Liver (tissue), 9 donors: ENCODE data around the gene PAPOLA. TPM values are rescaled to one million over a fixed set of nuclear protein-coding genes. Genes with fewer than 3 reads are reported as not detected.
A peak's percentile ranks its signal among the peaks of the same experiment; 100 is the strongest.
"Not testable (repeated sequence)": the region's sequence is repeated elsewhere in the genome, so short reads cannot be mapped to it uniquely, and the experiment has no call there.

ENCODE experiments used
- DNase-seq: peaks from one replicate; pipeline ENCODE4 v3.0.0-alpha.2; 2017; ENCODE audit warnings: low spot score
- H3K27ac ChIP-seq, 2 donors: one replicate each; pipeline ENCODE4 v1.7.0; 2013; ENCODE audit warnings: inconsistent platforms in 2 of 2, low read length in 2 of 2, control low read depth in 1 of 2, low read depth in 1 of 2, mild to moderate bottlenecking in 1 of 2
- H3K27me3 ChIP-seq, 4 donors: one replicate each; pipeline versions ENCODE4 v1.6.1 to v1.7.0; 2013; ENCODE audit warnings: low read length in 3 of 4, inconsistent platforms in 1 of 4, mild to moderate bottlenecking in 1 of 4, moderate library complexity in 1 of 4; ENCODE audit not compliant: control insufficient read depth in 4 of 4, insufficient read depth in 4 of 4
- H3K36me3 ChIP-seq, 4 donors: one replicate each; pipeline versions ENCODE4 v1.6.1 to v1.7.0; 2013; ENCODE audit warnings: low read length in 3 of 4, mild to moderate bottlenecking in 3 of 4, low read depth in 1 of 4, moderate library complexity in 1 of 4; ENCODE audit not compliant: control insufficient read depth in 4 of 4, insufficient read depth in 3 of 4
- H3K4me1 ChIP-seq, 4 donors: one replicate each; pipeline versions ENCODE4 v1.6.1 to v1.7.0; 2013; ENCODE audit warnings: low read length in 3 of 4, mild to moderate bottlenecking in 3 of 4, moderate library complexity in 1 of 4; ENCODE audit not compliant: control insufficient read depth in 4 of 4, insufficient read depth in 4 of 4
- H3K4me3 ChIP-seq, 3 donors: one replicate each; pipeline versions ENCODE4 v1.6.1 to v1.7.0; 2013; ENCODE audit warnings: low read length in 3 of 3, control low read depth in 1 of 3, low read depth in 1 of 3, mild to moderate bottlenecking in 1 of 3
- H3K9ac ChIP-seq, 2 donors: one replicate each; pipeline ENCODE4 v1.7.0; 2013; ENCODE audit warnings: low read length in 2 of 2, mild to moderate bottlenecking in 2 of 2, moderate library complexity in 2 of 2, control low read depth in 1 of 2, low read depth in 1 of 2
- H3K9me3 ChIP-seq, 4 donors: one replicate each; pipeline versions ENCODE4 v1.6.1 to v1.7.0; 2013; ENCODE audit warnings: low read length in 3 of 4; ENCODE audit not compliant: control insufficient read depth in 4 of 4
- EGR1 ChIP-seq, 2 donors: IDR thresholded peaks; 2 replicates each; pipeline ENCODE4 v1.6.1; 2016 to 2018; ENCODE audit warnings: antibody characterized with exemption in 2 of 2, low read depth in 2 of 2
- FOXA1 ChIP-seq: IDR thresholded peaks from 2 replicates; pipeline ENCODE4 v1.6.1; 2016; ENCODE audit warnings: antibody characterized with exemption
- FOXA2 ChIP-seq: IDR thresholded peaks from 2 replicates; pipeline ENCODE4 v1.6.1; 2016; ENCODE audit warnings: antibody characterized with exemption
- GABPA ChIP-seq, 2 donors: IDR thresholded peaks in 1 of 2; conservative IDR thresholded peaks in 1 of 2; 2 replicates each; pipeline ENCODE4 v1.6.1; 2016; ENCODE audit warnings: antibody characterized with exemption in 2 of 2, mild to moderate bottlenecking in 1 of 2, moderate library complexity in 1 of 2
- HNF4A ChIP-seq, 2 donors: conservative IDR thresholded peaks; 2 replicates each; pipeline ENCODE4 v1.6.1; 2016; ENCODE audit warnings: antibody characterized with exemption in 2 of 2, mild to moderate bottlenecking in 2 of 2
- HNF4G ChIP-seq: IDR thresholded peaks from 2 replicates; pipeline ENCODE4 v1.6.1; 2016; ENCODE audit warnings: antibody characterized with exemption
- JUND ChIP-seq, 2 donors: IDR thresholded peaks; 2 replicates each; pipeline ENCODE4 v1.6.1; 2016; ENCODE audit warnings: antibody characterized with exemption in 2 of 2
- NR2F2 ChIP-seq: IDR thresholded peaks from 2 replicates; pipeline ENCODE4 v1.6.1; 2016; ENCODE audit warnings: antibody characterized with exemption
- RAD21 ChIP-seq, 2 donors: IDR thresholded peaks; 2 replicates each; pipeline ENCODE4 v1.6.1; 2016; ENCODE audit warnings: antibody characterized with exemption in 2 of 2, mild to moderate bottlenecking in 2 of 2
- RXRA ChIP-seq, 2 donors: IDR thresholded peaks; 2 replicates each; pipeline ENCODE4 v1.6.1; 2017 to 2018; ENCODE audit warnings: antibody characterized with exemption in 2 of 2, mild to moderate bottlenecking in 1 of 2
- SP1 ChIP-seq: IDR thresholded peaks from 2 replicates; pipeline ENCODE4 v1.6.1; 2018; ENCODE audit warnings: antibody characterized with exemption, mild to moderate bottlenecking
- TAF1 ChIP-seq: conservative IDR thresholded peaks from 2 replicates; pipeline ENCODE4 v1.6.1; 2016; ENCODE audit warnings: antibody characterized with exemption, mild to moderate bottlenecking
- YY1 ChIP-seq: IDR thresholded peaks from 2 replicates; pipeline ENCODE4 v1.6.1; 2016; ENCODE audit warnings: antibody characterized with exemption, mild to moderate bottlenecking
- WGBS: extraction: QIAGEN DNeasy Blood & Tissue Kit; methylation state at CpG from one replicate; pipeline ENCODE4 v1.1.7; 2013; 5-methylcytosine and 5-hydroxymethylcytosine counted together
- polyA plus RNA-seq, 2 donors: library from polyadenylated mRNA; stranded (reverse) in 1 of 2; unstranded in 1 of 2; fragments of 200-250 nt in 1 of 2; fragments of >200 nt in 1 of 2; fragmentation: Nextera tagmentation in 1 of 2; extraction: Ambion mirVana in 1 of 2; gene quantifications; one replicate each; pipeline versions ENCODE4 v1.2.1 to v1.2.3, GENCODE V29; 2013 to 2015
- total RNA-seq, 2 donors: library from RNA; depleted of rRNA; stranded (reverse); fragments of >200 nt; gene quantifications; one replicate each; pipeline ENCODE4 v1.2.3, GENCODE V29; 2014
- TF ChIP-seq, protein P1 (sequence below): IDR thresholded peaks from 2 replicates; pipeline ENCODE4 v1.6.1; 2016; ENCODE audit warnings: antibody characterized with exemption, mild to moderate bottlenecking
- TF ChIP-seq, protein P2 (sequence below): IDR thresholded peaks from 2 replicates; pipeline ENCODE4 v1.6.1; 2016; ENCODE audit warnings: antibody characterized with exemption
- TF ChIP-seq, protein P3 (sequence below): IDR thresholded peaks from 2 replicates; pipeline ENCODE4 v1.6.1; 2016; ENCODE audit warnings: antibody characterized with exemption
- TF ChIP-seq, protein P4 (sequence below): fragments of 150-350 bp; IDR thresholded peaks from 2 replicates; pipeline ENCODE4 v1.5.1; 2017; ENCODE audit warnings: improper control_type of control experiment, low read depth, low read length; ENCODE audit not compliant: missing input control
- TF ChIP-seq, protein P5 (sequence below): IDR thresholded peaks from 2 replicates; pipeline ENCODE4 v1.6.1; 2016; ENCODE audit warnings: antibody characterized with exemption
- donor health status: healthy.
- donor health status: healthy.
- donor health status: healthy.
- donor health status: healthy.
- donor health status: healthy.

Gene PAPOLA
- total and polyA plus RNA-seq, 4 donors: 29.4 to 107 (median 71.6) TPM

DNA sequence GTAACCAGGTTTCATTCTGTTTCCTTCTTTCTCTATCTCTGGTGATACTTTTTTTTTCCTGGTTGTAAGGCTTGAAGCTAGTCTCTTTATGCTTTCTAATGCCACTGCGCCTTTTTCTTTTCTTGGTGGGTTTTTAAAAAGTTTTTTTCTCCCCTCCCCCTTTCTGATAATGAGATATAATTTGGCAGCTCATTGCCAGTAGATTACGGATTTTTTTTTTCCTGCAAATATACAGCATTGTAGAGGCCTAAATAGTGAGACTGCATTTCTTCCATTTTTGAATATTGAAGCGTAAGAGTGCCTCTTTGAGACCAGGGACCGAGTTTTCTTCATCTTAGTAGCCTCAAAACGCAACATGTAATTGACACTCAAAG is 1.1 kb downstream of the PAPOLA start:
- H3K27ac ChIP-seq: peak overlapping the region; percentile 97 to 98
- H3K9ac ChIP-seq: peak overlapping the region; percentile 59 to 100
- H3K27me3 ChIP-seq: no peaks in the 10 kb centered on the region
- no peak for TF ChIP-seq EGR1 (IDR thresholded peaks at IDR 0.05; ENCODE audit: low read depth in 2 of 2)
- TF ChIP-seq RAD21 (IDR thresholded peaks at IDR 0.05): no peak
- TF ChIP-seq FOXA1: no peak
- TF ChIP-seq, protein P1, sequence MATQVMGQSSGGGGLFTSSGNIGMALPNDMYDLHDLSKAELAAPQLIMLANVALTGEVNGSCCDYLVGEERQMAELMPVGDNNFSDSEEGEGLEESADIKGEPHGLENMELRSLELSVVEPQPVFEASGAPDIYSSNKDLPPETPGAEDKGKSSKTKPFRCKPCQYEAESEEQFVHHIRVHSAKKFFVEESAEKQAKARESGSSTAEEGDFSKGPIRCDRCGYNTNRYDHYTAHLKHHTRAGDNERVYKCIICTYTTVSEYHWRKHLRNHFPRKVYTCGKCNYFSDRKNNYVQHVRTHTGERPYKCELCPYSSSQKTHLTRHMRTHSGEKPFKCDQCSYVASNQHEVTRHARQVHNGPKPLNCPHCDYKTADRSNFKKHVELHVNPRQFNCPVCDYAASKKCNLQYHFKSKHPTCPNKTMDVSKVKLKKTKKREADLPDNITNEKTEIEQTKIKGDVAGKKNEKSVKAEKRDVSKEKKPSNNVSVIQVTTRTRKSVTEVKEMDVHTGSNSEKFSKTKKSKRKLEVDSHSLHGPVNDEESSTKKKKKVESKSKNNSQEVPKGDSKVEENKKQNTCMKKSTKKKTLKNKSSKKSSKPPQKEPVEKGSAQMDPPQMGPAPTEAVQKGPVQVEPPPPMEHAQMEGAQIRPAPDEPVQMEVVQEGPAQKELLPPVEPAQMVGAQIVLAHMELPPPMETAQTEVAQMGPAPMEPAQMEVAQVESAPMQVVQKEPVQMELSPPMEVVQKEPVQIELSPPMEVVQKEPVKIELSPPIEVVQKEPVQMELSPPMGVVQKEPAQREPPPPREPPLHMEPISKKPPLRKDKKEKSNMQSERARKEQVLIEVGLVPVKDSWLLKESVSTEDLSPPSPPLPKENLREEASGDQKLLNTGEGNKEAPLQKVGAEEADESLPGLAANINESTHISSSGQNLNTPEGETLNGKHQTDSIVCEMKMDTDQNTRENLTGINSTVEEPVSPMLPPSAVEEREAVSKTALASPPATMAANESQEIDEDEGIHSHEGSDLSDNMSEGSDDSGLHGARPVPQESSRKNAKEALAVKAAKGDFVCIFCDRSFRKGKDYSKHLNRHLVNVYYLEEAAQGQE: no peak
- no peak for TF ChIP-seq YY1
- no peak for TF ChIP-seq RXRA (IDR thresholded peaks at IDR 0.05)
- no peak for TF ChIP-seq HNF4A (conservative IDR thresholded peaks at IDR 0.05)
- TF ChIP-seq, protein P2, sequence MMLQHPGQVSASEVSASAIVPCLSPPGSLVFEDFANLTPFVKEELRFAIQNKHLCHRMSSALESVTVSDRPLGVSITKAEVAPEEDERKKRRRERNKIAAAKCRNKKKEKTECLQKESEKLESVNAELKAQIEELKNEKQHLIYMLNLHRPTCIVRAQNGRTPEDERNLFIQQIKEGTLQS: no peak
- no peak for TF ChIP-seq TAF1
- TF ChIP-seq, protein P3, sequence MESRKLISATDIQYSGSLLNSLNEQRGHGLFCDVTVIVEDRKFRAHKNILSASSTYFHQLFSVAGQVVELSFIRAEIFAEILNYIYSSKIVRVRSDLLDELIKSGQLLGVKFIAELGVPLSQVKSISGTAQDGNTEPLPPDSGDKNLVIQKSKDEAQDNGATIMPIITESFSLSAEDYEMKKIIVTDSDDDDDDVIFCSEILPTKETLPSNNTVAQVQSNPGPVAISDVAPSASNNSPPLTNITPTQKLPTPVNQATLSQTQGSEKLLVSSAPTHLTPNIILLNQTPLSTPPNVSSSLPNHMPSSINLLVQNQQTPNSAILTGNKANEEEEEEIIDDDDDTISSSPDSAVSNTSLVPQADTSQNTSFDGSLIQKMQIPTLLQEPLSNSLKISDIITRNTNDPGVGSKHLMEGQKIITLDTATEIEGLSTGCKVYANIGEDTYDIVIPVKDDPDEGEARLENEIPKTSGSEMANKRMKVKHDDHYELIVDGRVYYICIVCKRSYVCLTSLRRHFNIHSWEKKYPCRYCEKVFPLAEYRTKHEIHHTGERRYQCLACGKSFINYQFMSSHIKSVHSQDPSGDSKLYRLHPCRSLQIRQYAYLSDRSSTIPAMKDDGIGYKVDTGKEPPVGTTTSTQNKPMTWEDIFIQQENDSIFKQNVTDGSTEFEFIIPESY: no peak
- TF ChIP-seq GABPA (IDR thresholded peaks at IDR 0.05 in 1 of 2, conservative IDR thresholded peaks at IDR 0.05 in 1 of 2): no peak
- TF ChIP-seq JUND (IDR thresholded peaks at IDR 0.05): no peak
- TF ChIP-seq NR2F2: no peak
- TF ChIP-seq HNF4G: no peak
- no peak for TF ChIP-seq SP1
- TF ChIP-seq, protein P4, sequence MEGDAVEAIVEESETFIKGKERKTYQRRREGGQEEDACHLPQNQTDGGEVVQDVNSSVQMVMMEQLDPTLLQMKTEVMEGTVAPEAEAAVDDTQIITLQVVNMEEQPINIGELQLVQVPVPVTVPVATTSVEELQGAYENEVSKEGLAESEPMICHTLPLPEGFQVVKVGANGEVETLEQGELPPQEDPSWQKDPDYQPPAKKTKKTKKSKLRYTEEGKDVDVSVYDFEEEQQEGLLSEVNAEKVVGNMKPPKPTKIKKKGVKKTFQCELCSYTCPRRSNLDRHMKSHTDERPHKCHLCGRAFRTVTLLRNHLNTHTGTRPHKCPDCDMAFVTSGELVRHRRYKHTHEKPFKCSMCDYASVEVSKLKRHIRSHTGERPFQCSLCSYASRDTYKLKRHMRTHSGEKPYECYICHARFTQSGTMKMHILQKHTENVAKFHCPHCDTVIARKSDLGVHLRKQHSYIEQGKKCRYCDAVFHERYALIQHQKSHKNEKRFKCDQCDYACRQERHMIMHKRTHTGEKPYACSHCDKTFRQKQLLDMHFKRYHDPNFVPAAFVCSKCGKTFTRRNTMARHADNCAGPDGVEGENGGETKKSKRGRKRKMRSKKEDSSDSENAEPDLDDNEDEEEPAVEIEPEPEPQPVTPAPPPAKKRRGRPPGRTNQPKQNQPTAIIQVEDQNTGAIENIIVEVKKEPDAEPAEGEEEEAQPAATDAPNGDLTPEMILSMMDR: no peak
- no peak for TF ChIP-seq FOXA2
- TF ChIP-seq, protein P5, sequence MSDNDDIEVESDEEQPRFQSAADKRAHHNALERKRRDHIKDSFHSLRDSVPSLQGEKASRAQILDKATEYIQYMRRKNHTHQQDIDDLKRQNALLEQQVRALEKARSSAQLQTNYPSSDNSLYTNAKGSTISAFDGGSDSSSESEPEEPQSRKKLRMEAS: no peak
- H3K4me3 ChIP-seq: peak overlapping the region; percentile 73 to 98 (median 81)
- WGBS: 6% methylated on average over 5 of the region's 5 CpGs
- no peak for DNase-seq
- H3K4me1 ChIP-seq: peaks cover 4 to 34% (median 21%) of the 10 kb centered on the region in 4 donors
- H3K9me3 ChIP-seq: no peaks in the 10 kb centered on the region
- no peaks in the 10 kb centered on the region for H3K36me3 ChIP-seq

DNA sequence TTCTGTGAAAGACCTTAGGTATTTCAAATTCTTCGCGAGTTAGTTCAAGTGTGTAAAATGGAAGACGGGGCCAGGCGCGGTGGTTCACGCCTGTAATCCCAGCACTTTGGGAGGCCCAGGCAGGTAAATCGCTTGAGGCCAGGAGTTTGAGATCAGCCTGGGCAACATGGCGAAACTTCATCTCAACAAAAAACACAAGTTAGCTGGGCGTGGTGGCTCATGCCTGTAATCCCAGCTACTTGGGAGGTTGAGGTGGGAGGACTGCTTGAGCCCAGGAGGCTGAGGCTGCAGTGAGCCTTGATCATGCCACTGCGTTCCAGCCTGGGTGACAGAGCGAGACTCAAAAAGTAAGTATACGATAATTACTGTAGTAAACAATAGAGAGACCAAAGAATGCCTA is 2.2 kb downstream of the PAPOLA start:
- H3K9me3 ChIP-seq, H3K9ac ChIP-seq, H3K27ac ChIP-seq, DNase-seq, H3K4me3 ChIP-seq, H3K36me3 ChIP-seq, H3K27me3 ChIP-seq: not testable (repeated sequence)
- H3K4me1 ChIP-seq: peaks cover 4 to 39% (median 25%) of the 10 kb centered on the region in 4 donors
- WGBS: 96% methylated on average over 12 of the region's 12 CpGs
